Measurements from ENCODE around the gene TMEM158. TPM values are rescaled to one million over a fixed set of nuclear protein-coding genes. Genes with fewer than 3 reads are reported as not detected.
A peak's percentile ranks its signal among the peaks of the same experiment; 100 is the strongest.

The TMEM158 gene
- total and polyA plus RNA-seq, 2 donors (not counting 1 experiment from before 2014, with no cell fraction given) = 31.6 to 125 TPM

- no peaks in the 10 kb centered on the region for H3K9me3 ChIP-seq (ENCODE audit: control insufficient read depth, insufficient read depth, low read depth, low read length)
- no peaks in the 10 kb centered on the region for H3K4me1 ChIP-seq (ENCODE audit: control insufficient read depth, extremely low read depth, insufficient read depth, low read length)
- no peak overlapping the region for H2AFZ ChIP-seq (ENCODE audit: low read length)
- TF ChIP-seq EZH2 (IDR thresholded peaks at IDR 0.05; ENCODE audit: low read length, missing control alignments) = no peak
- TF ChIP-seq CTCF (conservative IDR thresholded peaks at IDR 0.05 in 1 of 2, IDR thresholded peaks at IDR 0.05 in 1 of 2; ENCODE audit: low read depth in 1 of 2, low read length in 2 of 2) = no peak
- no peak overlapping the region for H3K4me3 ChIP-seq (replicated peaks in 1 of 4; ENCODE audit: control extremely low read depth in 1 of 4, insufficient read depth in 1 of 4, low read depth in 3 of 4, low read length in 4 of 4)
- no peak overlapping the region for H3K27ac ChIP-seq (ENCODE audit: insufficient read depth, low read length)
- no peaks in the 10 kb centered on the region for H3K27me3 ChIP-seq (ENCODE audit: control insufficient read depth, insufficient read depth, low read length)
- H4K20me1 ChIP-seq (ENCODE audit: control insufficient read depth, extremely low read depth, insufficient read depth, low read length) = no peaks in the 10 kb centered on the region
- DNase-seq (ENCODE audit: low read depth in 2 of 2) = peak in 1 of 2 donors; percentile 27
- H3K79me2 ChIP-seq (ENCODE audit: control insufficient read depth, insufficient read depth, low read length) = no peaks in the 10 kb centered on the region
- H3K9ac ChIP-seq (ENCODE audit: insufficient read depth, low read length) = no peak overlapping the region
- H3K36me3 ChIP-seq (ENCODE audit: control insufficient read depth, insufficient read depth, low read length) = no peaks in the 10 kb centered on the region
- H3K4me2 ChIP-seq (ENCODE audit: extremely low read depth, insufficient read depth, low read length) = no peak overlapping the region
These were observed 6.4 kb upstream of the TMEM158 start for GRCh38 chr3:45232521-45232920.

GRCh38 chr3:45227946-45228345 is 1.9 kb upstream of the TMEM158 start:
- Histone ChIP-seq H3K79me2 (ENCODE audit: control insufficient read depth, insufficient read depth, low read length) (peaks cover 28% of the 10 kb centered on the region), H3K9ac (ENCODE audit: insufficient read depth, low read length) (no peak overlapping the region), H3K4me2 (ENCODE audit: extremely low read depth, insufficient read depth, low read length) (no peak overlapping the region), H3K36me3 (ENCODE audit: control insufficient read depth, insufficient read depth, low read length) (peaks cover 1% of the 10 kb centered on the region), H3K4me1 (ENCODE audit: control insufficient read depth, extremely low read depth, insufficient read depth, low read length) (peaks cover 2% of the 10 kb centered on the region), H4K20me1 (ENCODE audit: control insufficient read depth, extremely low read depth, insufficient read depth, low read length) (no peaks in the 10 kb centered on the region), H3K27me3 (ENCODE audit: control insufficient read depth, insufficient read depth, low read length) (no peaks in the 10 kb centered on the region), H2AFZ (ENCODE audit: low read length) (no peak overlapping the region), H3K27ac (ENCODE audit: insufficient read depth, low read length) (no peak overlapping the region), H3K9me3 (ENCODE audit: control insufficient read depth, insufficient read depth, low read depth, low read length) (no peaks in the 10 kb centered on the region), H3K4me3 (replicated peaks in 1 of 4; ENCODE audit: control extremely low read depth in 1 of 4, insufficient read depth in 1 of 4, low read depth in 3 of 4, low read length in 4 of 4) (no peak overlapping the region)
- TF ChIP-seq CTCF (conservative IDR thresholded peaks at IDR 0.05 in 1 of 2, IDR thresholded peaks at IDR 0.05 in 1 of 2; ENCODE audit: low read depth in 1 of 2, low read length in 2 of 2) (no peak), EZH2 (IDR thresholded peaks at IDR 0.05; ENCODE audit: low read length, missing control alignments) (no peak)
- DNase-seq (ENCODE audit: low read depth in 2 of 2) = no peak

GRCh38 chr3:45227071-45227820 is 1.2 kb upstream of the TMEM158 start:
- H3K36me3 ChIP-seq (ENCODE audit: control insufficient read depth, insufficient read depth, low read length) = peaks cover 1% of the 10 kb centered on the region
- H3K79me2 ChIP-seq (ENCODE audit: control insufficient read depth, insufficient read depth, low read length) = peaks cover 35% of the 10 kb centered on the region
- H3K27me3 ChIP-seq (ENCODE audit: control insufficient read depth, insufficient read depth, low read length) = no peaks in the 10 kb centered on the region
- H3K4me2 ChIP-seq (ENCODE audit: extremely low read depth, insufficient read depth, low read length) = peak overlapping the region; percentile 75
- peaks cover 3% of the 10 kb centered on the region for H3K4me1 ChIP-seq (ENCODE audit: control insufficient read depth, extremely low read depth, insufficient read depth, low read length)
- peak in 1 of 2 donors; percentile 28 for DNase-seq (ENCODE audit: low read depth in 2 of 2)
- H3K9me3 ChIP-seq (ENCODE audit: control insufficient read depth, insufficient read depth, low read depth, low read length) = no peaks in the 10 kb centered on the region
- no peak overlapping the region for H3K9ac ChIP-seq (ENCODE audit: insufficient read depth, low read length)
- H2AFZ ChIP-seq (ENCODE audit: low read length) = no peak overlapping the region
- H3K4me3 ChIP-seq (replicated peaks in 1 of 4; ENCODE audit: control extremely low read depth in 1 of 4, insufficient read depth in 1 of 4, low read depth in 3 of 4, low read length in 4 of 4) = no peak overlapping the region
- TF ChIP-seq CTCF (conservative IDR thresholded peaks at IDR 0.05 in 1 of 2, IDR thresholded peaks at IDR 0.05 in 1 of 2; ENCODE audit: low read depth in 1 of 2, low read length in 2 of 2) = no peak
- no peak for TF ChIP-seq EZH2 (IDR thresholded peaks at IDR 0.05; ENCODE audit: low read length, missing control alignments)
- no peaks in the 10 kb centered on the region for H4K20me1 ChIP-seq (ENCODE audit: control insufficient read depth, extremely low read depth, insufficient read depth, low read length)
- H3K27ac ChIP-seq (ENCODE audit: insufficient read depth, low read length) = no peak overlapping the region
